NCI-H2196 (cell line): ENCODE results near the gene C2orf76.
"Not testable (repeated sequence)": the region's sequence is repeated elsewhere in the genome, so short reads cannot be mapped to it uniquely, and the experiment has no call there.

Experiments
- DNase-seq: peaks from one replicate; lab custom pipeline; 2025; ENCODE audit not compliant: unreplicated experiment; lab: John Stamatoyannopoulos, UW

Gene C2orf76

DNA sequence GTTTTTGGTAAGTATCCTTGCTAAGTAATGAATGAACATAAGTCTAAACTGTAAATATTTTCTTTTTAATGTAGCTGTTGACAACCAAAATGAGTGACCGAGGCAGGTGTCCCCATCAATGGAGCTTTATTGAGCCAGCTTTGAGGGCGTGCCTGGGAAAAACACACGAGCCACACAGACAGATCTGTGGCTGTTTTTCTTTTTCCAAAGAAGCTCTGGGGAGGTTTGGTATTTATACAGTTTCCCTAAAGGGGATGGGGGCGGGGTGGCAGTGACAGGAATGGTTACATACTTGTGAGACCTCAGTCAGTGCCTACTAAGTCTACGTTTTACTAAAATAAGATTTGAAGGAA lies 11.3 kb upstream of the C2orf76 start:
- no peak for DNase-seq

- DNase-seq = no peak
Measured at GRCh38 chr2:119377294-119377992, 10.8 kb upstream of the C2orf76 start.

DNA sequence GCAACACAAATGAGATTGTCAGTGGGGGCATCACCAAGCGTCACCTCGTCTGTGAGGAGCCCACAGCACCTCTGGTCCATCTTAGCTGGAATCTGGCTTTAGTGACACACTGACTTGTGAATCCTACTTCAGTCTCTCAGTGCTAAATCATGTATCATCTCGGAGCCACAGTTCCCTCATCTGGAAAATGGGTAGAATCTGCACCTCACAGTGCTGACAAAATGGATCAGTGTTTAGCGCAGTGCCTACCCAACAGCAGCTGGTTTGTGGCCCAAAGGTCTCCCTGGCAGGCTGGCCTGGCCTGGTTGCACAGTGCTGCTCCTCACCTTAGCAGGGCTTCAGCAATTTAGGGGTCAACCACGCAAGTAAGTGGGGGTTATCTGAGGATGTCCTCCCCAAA lies 10.2 kb upstream of the C2orf76 start:
- no peak for DNase-seq

DNA sequence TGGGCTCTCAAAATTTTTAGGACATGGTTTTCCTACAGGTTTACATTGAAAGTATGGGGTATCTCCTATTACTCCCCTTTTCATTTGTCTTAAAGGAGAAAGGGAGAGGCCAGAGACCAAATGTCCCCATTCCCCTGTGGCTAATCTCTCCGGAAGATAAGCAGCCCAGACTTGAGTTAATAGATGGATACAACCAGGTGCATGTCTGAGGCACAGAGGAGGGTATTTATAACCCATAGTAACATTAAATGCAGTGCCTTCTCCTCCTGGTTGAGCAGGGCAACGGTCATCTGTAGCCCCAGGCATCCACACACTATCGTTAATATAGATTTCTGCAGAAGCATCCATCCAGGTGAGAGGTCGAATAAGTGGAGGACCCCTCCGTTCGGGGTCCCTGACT lies 9.8 kb upstream of the C2orf76 start:
- not testable (repeated sequence) for DNase-seq

GRCh38 chr2:119373907-119374745 lies 7.5 kb upstream of the C2orf76 start:
- DNase-seq = not testable (repeated sequence)

GRCh38 chr2:119372778-119373568 lies 6.3 kb upstream of the C2orf76 start:
- DNase-seq = no peak

- no peak for DNase-seq
Measured at GRCh38 chr2:119371111-119371510, 4.5 kb upstream of the C2orf76 start.

GRCh38 chr2:119369845-119370244 lies 3.2 kb upstream of the C2orf76 start:
- DNase-seq = no peak

DNA sequence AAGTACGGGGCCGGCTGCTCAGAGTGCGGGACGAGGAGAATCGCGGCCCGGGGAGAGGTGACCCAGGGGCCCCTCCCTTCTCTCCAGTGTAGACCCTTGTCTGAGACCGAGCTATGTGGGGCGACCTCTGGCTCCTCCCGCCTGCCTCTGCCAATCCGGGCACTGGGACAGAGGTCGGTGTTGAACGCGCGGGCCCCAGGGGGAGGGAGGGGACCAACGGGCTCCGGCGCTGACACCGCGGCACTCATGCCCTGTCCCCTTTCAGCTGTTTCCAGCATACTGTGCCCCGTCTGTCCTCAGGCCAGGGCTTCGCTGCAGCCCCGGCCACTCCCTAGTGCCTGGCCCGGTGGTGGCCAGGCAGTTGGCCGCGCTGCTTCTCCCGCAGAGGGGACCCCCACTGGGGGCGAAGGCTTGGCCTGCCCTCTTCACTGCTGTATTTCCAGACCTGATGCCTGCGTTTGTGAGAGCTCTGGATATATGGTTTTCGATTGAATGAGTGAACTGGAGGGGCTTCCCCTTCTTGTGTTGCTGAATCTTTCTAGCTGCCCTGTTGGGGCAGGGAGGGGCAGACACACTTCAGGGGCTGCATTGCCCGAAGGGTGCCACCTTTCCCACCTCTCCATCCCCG lies 952 bp upstream of the C2orf76 start:
- peak; percentile 5 for DNase-seq

- DNase-seq = no peak
Measured at GRCh38 chr2:119366161-119366648, 429 bp downstream of the C2orf76 start.

- DNase-seq = no peak
Measured at GRCh38 chr2:119365436-119365835, 1.2 kb downstream of the C2orf76 start.

DNA sequence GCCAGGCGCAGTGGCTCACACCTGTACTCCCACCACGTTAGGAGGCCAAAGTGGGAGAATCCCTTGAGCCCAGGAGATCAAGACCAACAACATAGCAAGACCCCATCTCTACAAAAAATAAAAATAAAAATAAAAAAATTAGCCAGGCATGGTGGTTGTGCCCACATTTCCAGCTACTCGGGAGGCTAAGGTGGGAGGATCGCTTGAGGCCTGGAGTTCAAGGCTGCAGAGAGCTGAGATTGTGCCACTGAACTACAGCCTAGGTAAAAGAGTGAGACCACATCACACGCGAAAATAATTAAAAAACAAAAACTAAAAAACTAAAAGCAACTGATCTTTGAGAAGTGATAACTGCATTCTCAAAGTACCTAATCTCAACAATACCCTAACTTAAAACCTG lies 1.8 kb downstream of the C2orf76 start:
- DNase-seq = no peak

DNA sequence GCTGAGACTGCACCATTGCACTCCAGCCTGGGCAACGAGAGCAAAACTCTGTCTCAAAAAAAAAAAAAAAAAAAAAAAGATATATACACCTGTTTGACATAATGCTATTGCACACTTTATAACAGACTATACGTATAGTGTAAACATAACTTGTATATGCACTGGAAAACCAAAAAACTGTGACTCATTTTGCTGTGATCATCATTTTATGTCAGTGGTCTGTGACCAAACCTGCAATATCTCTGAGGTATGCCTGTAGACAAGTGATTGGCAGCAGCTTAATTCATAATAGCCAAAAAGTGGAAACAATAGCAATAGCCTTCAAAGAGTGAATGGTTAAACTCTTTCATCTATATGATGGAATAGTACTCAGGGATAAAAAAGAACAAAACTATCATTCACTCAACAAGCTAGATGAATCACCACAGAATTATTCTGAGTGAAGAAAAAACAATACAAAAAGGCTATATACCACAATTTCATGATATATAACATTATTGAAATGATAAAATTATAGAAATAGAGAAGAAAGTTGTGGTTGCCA lies 6.1 kb downstream of the C2orf76 start:
- DNase-seq = no peak

- no peak for DNase-seq
Measured at GRCh38 chr2:119359774-119360173, 6.9 kb downstream of the C2orf76 start.

- DNase-seq = no peak
Measured at GRCh38 chr2:119354860-119355259, 11.8 kb downstream of the C2orf76 start.

DNA sequence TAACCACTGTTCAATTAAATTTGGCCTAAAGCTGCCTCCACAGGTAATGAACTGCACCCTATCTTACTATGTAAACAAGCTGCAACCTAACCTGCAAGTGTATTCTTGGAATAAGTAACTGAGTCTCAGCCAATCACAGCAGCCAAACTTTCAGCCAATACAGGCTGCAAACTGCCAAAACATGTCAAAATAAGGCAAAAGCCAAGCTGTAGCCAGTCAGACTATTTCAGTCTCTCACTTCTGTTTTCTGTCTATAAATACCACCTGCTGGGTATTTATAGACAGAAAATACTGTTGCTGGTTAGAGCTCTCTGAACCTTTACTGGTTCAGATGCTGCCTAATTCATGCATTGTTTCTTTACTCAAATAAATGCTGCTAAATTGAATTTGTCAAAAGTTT lies 14.3 kb downstream of the C2orf76 start:
- DNase-seq = peak; percentile 8

- no peak for DNase-seq
Measured at GRCh38 chr2:119350311-119350998, 16.2 kb downstream of the C2orf76 start.

- DNase-seq = no peak
Measured at GRCh38 chr2:119349289-119349688, 17.3 kb downstream of the C2orf76 start.

DNA sequence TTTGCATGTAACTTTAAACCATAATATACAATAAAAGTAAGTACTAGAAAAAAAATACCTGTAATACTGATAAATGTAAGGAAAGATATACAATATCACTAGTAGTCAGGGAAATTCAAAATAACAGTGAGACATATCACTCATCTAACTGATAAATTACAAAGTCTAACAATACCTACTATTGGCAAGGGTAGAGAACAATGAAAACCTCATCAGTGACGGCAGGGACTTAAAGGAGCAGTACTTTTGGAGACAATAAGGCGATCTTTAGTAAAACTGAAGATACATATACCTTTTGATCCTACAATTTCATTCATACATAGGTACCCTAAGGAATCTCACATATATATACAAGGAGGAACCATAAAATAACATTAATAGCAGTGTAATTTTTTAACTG lies 24.9 kb downstream of the C2orf76 start:
- no peak for DNase-seq

- no peak for DNase-seq
Measured at GRCh38 chr2:119339562-119339923, 27.1 kb downstream of the C2orf76 start.
